ENCODE results near the gene ANKRD12. TPM values are rescaled to one million over a fixed set of nuclear protein-coding genes. Genes with fewer than 3 reads are reported as not detected.

The ANKRD12 gene
- total RNA-seq, 1 donor from 2014 or later = 74.7 TPM

GRCh38 chr18:9177031-9177430 lies 40.5 kb downstream of the ANKRD12 start:
- intact Hi-C loops (cut with micrococcal nuclease) = no loop called here

DNA sequence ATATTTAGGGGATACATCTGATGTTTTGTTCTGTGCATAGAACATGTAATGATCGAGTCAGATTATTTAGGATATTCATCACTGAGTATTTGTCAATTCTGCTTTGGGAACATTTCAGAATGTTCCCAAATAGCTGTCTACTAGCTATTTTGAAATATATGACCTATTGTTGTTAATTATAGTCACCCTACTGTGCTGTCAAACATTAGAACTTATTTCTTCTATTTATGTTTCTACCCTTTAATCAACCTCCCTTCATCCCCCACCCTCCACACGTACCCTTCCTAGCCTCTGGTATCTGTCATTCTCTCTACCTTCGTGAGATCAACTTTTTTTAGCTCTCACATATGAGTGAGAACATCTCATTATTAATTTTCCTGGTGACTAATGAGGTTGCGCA lies 40.9 kb downstream of the ANKRD12 start:
- intact Hi-C loops (cut with micrococcal nuclease) = no loop called here

DNA sequence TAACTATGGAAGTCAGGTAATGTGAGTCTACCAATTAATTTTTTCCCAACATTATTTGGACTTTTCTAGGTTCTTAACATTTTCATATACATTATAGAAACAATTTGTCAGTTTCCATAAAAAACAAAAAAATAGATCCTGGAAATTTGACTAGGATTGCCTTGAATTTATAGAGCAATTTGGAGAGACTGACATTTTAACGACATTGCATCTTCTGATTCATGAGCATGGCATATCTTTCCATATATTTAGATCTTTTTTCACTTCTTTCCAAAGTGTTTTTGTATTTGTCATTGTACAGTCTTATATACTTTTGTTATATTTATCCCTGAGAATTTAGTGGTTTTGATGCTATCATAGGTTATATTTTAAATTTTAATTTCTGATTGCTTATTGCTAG lies 42.0 kb downstream of the ANKRD12 start:
- intact Hi-C loops (cut with micrococcal nuclease) = no loop called here

DNA sequence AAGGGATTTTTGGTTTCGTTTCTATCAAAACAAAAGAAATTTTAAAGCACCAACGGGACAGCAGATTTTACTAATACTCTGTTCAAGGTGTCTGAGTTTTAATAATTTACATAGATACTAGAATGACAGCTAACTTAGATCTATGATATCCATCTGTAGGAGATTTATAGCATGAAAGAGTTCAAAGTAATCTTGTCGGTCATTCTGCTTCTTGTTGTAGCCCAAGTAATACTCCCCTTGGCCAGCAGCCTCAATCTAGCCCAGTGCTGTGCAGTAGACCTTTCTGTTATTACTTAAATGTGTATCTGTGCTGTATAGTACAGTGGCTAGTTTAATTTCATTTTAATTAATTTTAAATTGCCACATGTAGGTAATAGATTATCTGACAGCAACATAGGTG lies 44.7 kb downstream of the ANKRD12 start:
- intact Hi-C loops (cut with micrococcal nuclease) = no loop called here

DNA sequence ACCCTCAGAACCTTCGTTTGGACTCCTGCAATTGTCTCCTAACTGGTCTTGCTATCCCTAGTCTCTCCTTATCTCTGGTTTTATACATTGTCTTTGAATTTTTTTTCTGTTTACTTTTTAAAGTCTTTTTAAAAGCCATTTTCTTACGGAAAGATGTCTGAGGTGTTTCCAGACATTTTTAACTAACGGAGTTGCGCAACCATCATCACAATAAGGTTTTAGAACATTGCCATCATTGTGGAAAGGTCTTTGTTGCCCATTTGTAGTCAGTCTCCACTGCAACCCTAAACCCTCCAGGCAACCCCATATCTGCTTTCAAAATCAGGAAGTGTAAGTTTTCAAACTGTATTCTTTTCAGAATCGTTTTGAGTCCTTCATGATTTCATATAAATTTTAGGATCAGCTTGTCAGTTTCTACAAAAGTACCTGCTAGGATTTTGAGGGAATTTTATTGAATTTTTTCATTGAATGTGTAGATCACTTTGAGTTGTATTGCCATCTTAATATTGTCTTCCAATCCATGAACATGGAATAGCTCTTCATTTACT lies 46.3 kb downstream of the ANKRD12 start:
- intact Hi-C loops (cut with micrococcal nuclease) = no loop called here

- intact Hi-C loops (cut with micrococcal nuclease) = no loop called here
Observed at GRCh38 chr18:9184998-9185613, 48.5 kb downstream of the ANKRD12 start.

DNA sequence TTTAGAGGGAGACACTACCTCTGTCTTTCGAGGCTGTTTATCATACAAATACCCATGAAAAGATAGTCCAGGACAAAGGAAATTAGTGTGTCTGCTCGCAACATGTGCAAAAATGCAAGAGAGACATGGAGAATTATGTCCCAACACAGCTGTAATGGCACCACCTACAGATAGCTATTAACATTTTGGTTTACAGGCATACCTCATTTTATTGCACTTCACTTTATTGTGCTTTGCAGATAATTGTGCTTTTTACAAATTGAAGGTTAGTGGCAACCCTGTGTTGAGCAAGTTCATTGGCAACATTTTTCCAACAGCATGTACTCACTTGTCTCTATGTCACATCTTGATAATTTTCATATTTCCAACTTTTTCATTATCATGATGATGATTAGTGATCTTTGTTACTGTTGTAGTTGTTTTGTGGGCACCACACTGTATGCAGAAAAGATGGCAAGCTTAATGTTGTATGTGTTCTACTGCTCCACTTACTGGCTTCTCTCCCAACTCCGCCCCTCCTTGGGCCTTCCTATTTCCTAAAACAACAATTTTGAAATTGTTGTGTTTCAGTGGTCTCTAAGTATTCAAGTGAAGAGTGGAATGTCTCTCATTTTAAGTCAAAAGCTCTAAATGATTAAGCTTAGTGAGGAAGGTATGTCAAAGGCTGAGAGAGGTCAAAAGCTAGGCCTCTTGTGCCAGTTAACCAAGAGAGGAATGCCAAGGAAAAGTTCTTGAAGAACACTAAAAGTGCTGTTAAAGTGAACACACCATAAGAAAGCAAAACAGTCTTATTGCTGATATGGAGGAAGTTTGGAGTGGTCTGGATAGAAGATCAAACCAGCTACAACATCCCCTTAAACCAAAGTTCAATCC lies 52.0 kb downstream of the ANKRD12 start:
- intact Hi-C loops (cut with micrococcal nuclease) = no loop called here

GRCh38 chr18:9189491-9189890 lies 52.9 kb downstream of the ANKRD12 start:
- intact Hi-C loops (cut with micrococcal nuclease) = no loop called here

DNA sequence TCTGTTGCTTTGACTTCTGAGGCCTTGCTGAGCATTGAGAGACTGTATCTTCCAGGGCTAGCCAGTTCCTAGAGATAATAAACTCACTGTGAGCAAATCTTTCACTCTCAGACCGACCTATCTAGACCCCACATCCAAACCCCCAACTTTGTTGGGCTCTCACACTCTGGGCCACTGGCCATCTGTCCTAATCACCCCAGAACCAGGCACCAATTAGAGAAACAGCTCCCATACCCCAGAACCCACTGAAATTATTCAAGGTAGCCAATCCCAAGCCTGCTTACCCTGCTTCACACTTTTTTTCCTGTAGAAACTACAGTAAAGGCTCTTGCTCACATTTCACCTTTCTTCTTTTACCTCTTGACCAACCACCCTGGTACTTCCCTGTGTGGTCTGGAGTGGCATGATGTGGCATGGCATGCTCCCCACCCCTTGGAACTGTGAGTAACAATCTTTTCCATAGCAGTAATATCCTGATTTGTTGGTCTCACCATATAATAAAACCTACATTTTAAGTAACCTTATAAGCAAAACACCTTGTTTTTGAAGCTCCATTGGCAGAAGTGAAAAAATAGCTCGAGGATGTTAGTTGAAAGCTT lies 55.2 kb downstream of the ANKRD12 start:
- intact Hi-C loops (cut with micrococcal nuclease) = no loop called here

- intact Hi-C loops (cut with micrococcal nuclease) = no loop called here
Observed at GRCh38 chr18:9193031-9193430, 56.5 kb downstream of the ANKRD12 start.

DNA sequence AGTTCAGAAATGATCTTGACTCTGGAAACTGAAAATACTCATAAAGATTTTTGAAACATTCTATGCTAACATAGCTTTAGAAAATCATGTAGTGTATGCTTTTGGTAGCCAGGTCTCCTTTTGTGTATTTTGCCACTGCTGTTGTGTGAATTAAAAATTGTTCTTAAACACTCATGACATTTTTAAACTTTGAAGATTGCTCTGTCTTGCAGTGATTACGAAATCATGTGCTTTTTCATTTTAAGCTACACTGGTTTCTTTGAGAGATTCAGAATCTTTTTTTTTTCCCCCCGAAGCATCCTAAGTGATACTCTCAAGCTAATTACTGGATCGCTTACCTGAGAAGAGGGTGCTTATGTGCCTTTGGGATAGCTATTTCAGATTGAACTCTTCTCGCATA lies 60.0 kb downstream of the ANKRD12 start:
- intact Hi-C loops (cut with micrococcal nuclease) = no loop called here

GRCh38 chr18:9199681-9200080 lies 63.1 kb downstream of the ANKRD12 start:
- intact Hi-C loops (cut with micrococcal nuclease) = no loop called here

DNA sequence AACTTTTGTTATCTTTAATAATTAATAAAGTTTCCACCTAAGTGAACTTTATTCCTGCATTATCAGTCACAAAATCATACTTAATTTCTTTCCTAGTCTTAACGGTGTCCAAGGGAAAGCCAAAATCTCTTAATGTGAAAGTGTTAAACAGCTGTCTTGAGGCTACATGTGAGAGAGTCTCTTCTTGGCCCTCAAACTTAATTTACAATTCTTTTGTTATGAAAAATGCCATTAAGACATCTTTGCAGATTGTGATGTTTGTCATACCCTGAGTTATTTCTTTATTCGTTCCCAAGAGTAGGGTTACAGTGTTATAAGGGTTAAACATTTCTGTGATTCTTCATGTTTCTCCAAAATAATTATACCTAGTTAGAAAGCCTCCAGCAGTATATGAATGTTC lies 64.6 kb downstream of the ANKRD12 start:
- intact Hi-C loops (cut with micrococcal nuclease) = no loop called here

DNA sequence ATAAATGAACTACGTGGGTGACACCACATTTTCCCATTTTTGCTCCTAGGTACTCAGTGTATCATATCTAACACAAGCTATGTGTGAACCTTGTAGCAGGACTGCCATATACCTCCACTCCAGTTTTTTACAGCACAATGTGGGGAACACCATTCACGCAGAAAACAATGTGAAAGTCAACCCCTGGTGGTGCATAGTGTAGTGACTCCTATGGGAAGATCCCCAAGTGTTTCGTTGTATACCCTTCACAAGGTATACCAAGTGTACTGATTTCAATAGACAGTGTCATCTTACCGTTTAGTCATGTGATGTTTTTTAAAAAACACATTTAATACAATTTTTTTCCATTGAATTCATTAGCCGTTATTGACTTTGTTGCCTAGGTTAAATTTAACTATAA lies 68.1 kb downstream of the ANKRD12 start:
- intact Hi-C loops (cut with micrococcal nuclease) = no loop called here

DNA sequence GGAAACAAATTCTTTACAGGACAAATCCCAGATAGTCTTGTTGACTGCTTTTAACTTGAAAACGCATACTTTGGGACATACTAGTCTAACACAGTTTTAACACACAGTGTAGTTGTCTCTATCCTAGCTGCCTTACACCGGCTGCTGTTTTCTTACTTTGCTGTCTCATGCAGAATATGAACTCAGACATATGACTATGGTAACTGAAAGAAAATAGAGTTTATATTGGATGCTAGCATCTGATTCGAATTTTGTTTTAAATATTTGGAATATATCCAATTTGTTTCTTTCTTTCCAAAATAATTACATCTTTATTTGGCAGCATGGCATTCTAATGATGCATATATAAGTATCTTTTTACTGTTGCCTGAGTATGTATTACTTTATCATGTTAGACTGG lies 69.8 kb downstream of the ANKRD12 start:
- intact Hi-C loops (cut with micrococcal nuclease) = no loop called here

GRCh38 chr18:9209279-9209678 lies 72.7 kb downstream of the ANKRD12 start:
- intact Hi-C loops (cut with micrococcal nuclease) = no loop called here

DNA sequence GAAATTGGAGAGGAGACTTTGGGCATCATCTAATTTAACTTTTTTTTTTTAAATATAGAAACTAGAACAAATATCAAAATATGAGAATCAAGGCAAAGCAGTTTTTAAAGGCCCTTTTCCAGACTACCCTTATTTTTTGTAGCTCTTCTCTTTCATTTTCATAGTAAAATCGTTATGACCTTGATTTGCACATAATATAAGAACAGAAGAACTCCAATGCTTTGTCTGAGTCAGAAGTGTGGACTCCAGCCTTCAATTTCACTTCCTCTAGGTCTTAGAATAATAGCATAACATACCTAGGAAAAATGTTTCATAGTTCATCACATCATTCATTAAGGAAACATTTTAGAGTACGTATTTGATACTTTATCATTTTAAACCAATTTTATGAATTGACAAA lies 74.4 kb downstream of the ANKRD12 start:
- intact Hi-C loops (cut with micrococcal nuclease) = no loop called here

- intact Hi-C loops (cut with micrococcal nuclease) = no loop called here
Observed at GRCh38 chr18:9211955-9212354, 75.4 kb downstream of the ANKRD12 start.

DNA sequence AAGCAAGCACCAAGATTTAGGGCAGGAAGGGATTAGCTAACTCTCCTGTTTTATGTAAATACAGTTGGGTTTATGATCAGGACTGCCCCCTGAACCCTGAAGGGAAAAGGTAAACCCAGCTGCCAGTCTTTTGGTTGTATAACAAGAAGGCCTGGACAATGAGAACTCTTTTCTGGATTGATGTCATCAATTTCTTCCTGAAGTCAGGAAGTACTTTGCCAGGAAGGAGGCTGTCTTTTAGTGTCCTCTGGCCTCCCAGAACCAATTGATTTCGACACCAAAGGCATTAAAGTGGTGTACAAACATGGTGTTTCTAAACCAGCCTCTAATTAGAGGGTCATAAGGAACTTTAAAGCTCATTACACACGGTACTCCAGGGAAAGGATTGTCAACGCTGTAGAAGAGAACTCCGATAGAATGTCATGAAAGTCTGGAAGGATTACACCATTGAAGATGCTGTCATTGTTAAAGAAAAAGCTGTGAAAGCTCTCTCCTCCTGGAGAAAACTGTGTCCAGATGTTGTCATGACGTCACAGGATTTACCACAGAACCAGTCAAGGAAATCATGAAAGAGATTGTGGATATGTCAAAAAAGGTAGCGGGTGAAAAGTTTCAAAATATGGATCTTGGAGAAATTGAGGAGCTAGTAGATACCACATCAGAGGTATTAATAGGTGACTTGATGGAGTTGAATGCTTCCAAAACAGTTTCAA lies 78.8 kb downstream of the ANKRD12 start:
- intact Hi-C loops (cut with micrococcal nuclease) = no loop called here

DNA sequence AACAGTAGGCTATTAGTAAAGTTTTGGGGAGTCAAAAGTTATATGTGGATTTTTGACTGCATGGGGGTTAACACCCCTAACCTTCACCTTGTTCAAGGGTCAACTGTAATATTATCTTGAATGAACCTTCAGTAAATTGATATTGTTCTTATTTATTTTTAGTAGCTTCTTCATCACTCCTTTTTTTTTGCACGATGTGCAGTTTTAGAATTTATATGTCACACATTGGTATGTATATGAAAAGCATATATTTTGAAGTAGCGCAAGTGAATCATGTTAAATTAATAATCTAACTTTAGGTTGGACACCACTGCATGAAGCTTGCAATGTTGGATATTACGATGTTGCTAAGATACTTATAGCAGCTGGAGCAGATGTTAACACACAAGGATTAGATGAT lies 79.9 kb downstream of the ANKRD12 start:
- intact Hi-C loops (cut with micrococcal nuclease) = no loop called here

- intact Hi-C loops (cut with micrococcal nuclease) = no loop called here
Observed at GRCh38 chr18:9217743-9218451, 81.3 kb downstream of the ANKRD12 start.

Data from T-helper 2 cell treated with Interferon-gamma antibody and Interleukin-4, amounts not matched to agents 100 ng/mL and 5 ng/mL, for 36 hours (primary cell).